ENCODE data around the gene HSD17B11.

The HSD17B11 gene

GRCh38 chr4:87363552-87363951, 27.4 kb downstream of the HSD17B11 start:
- no CpG with 5 or more reads among the region's 2 CpGs for WGBS (ENCODE audit: extremely low coverage, insufficient coverage, insufficient read length)

GRCh38 chr4:87360338-87360935, 30.6 kb downstream of the HSD17B11 start:
- Histone ChIP-seq H4K91ac (ENCODE audit: low read depth, low read length) (no peak overlapping the region), H4K12ac (ENCODE audit: low read depth, low read length) (no peak overlapping the region), H3K9me3 (ENCODE audit: insufficient read depth, low read depth, low read length) (no peaks in the 10 kb centered on the region), H3K4me1 (ENCODE audit: control insufficient read depth in 1 of 2, insufficient read depth in 2 of 2, low read length in 2 of 2) (peaks cover 0 to 4% of the 10 kb centered on the region in 2 experiments), H3K36me3 (ENCODE audit: control insufficient read depth in 1 of 2, insufficient read depth in 2 of 2, low read length in 2 of 2) (peaks cover 4% of the 10 kb centered on the region in 2 experiments), H3K4me3 (ENCODE audit: low read depth, low read length) (no peak overlapping the region), H3K4me2 (ENCODE audit: low read length) (no peak overlapping the region), H4K8ac (ENCODE audit: low read depth, low read length) (no peak overlapping the region), H3K9ac (ENCODE audit: low read length) (no peak overlapping the region), H3K23ac (ENCODE audit: low read length) (no peak overlapping the region), H2BK5ac (ENCODE audit: low read depth, low read length, poor library complexity) (no peak overlapping the region), H3K14ac (ENCODE audit: low read length) (no peak overlapping the region), H3K4ac (ENCODE audit: low read depth, low read length) (no peak overlapping the region), H3K27me3 (ENCODE audit: insufficient read depth, low read length) (no peaks in the 10 kb centered on the region), H3K18ac (ENCODE audit: low read length) (no peak overlapping the region), H3K27ac (ENCODE audit: low read depth, low read length) (peak overlapping the region; percentile 71), H3K79me2 (ENCODE audit: control insufficient read depth, insufficient read depth, low read length, poor library complexity) (no peaks in the 10 kb centered on the region), H3K79me1 (ENCODE audit: low read length) (peaks cover 8% of the 10 kb centered on the region), H2BK12ac (ENCODE audit: low read length) (no peak overlapping the region), H2AFZ (ENCODE audit: insufficient read depth, low read length, poor library complexity) (no peak overlapping the region), H2AK5ac (ENCODE audit: low read length) (no peak overlapping the region), H2BK120ac (ENCODE audit: insufficient read depth, low read length, poor library complexity) (no peak overlapping the region)
- WGBS (ENCODE audit: extremely low coverage, insufficient coverage, insufficient read length) = no CpG with 5 or more reads among the region's 7 CpGs
- peak; percentile 71 to 95 for DNase-seq

More at GRCh38 chr4:87363552-87363951, 27.4 kb downstream of the HSD17B11 start:
- H3K4me3 ChIP-seq (ENCODE audit: low read depth, low read length) = no peak overlapping the region
- H3K14ac ChIP-seq (ENCODE audit: low read length) = no peak overlapping the region
- H2AFZ ChIP-seq (ENCODE audit: insufficient read depth, low read length, poor library complexity) = no peak overlapping the region
- H4K91ac ChIP-seq (ENCODE audit: low read depth, low read length) = no peak overlapping the region
- H3K27ac ChIP-seq (ENCODE audit: low read depth, low read length) = no peak overlapping the region
- H3K9ac ChIP-seq (ENCODE audit: low read length) = no peak overlapping the region
- no peak overlapping the region for H2AK5ac ChIP-seq (ENCODE audit: low read length)
- no peak overlapping the region for H3K4ac ChIP-seq (ENCODE audit: low read depth, low read length)
- no peak overlapping the region for H2BK5ac ChIP-seq (ENCODE audit: low read depth, low read length, poor library complexity)
- H4K12ac ChIP-seq (ENCODE audit: low read depth, low read length) = no peak overlapping the region
- H3K9me3 ChIP-seq (ENCODE audit: insufficient read depth, low read depth, low read length) = no peaks in the 10 kb centered on the region
- no peak overlapping the region for H3K18ac ChIP-seq (ENCODE audit: low read length)
- no peaks in the 10 kb centered on the region for H3K79me2 ChIP-seq (ENCODE audit: control insufficient read depth, insufficient read depth, low read length, poor library complexity)
- peaks cover 2 to 6% of the 10 kb centered on the region in 2 experiments for H3K4me1 ChIP-seq (ENCODE audit: control insufficient read depth in 1 of 2, insufficient read depth in 2 of 2, low read length in 2 of 2)
- DNase-seq = no peak
- no peak overlapping the region for H3K23ac ChIP-seq (ENCODE audit: low read length)
- no peaks in the 10 kb centered on the region for H3K27me3 ChIP-seq (ENCODE audit: insufficient read depth, low read length)
- H2BK12ac ChIP-seq (ENCODE audit: low read length) = no peak overlapping the region
- no peak overlapping the region for H3K4me2 ChIP-seq (ENCODE audit: low read length)
- peaks cover 14% of the 10 kb centered on the region for H3K79me1 ChIP-seq (ENCODE audit: low read length)
- no peak overlapping the region for H2BK120ac ChIP-seq (ENCODE audit: insufficient read depth, low read length, poor library complexity)
- H3K36me3 ChIP-seq (ENCODE audit: control insufficient read depth in 1 of 2, insufficient read depth in 2 of 2, low read length in 2 of 2) = peaks cover 2 to 4% of the 10 kb centered on the region in 2 experiments
- no peak overlapping the region for H4K8ac ChIP-seq (ENCODE audit: low read depth, low read length)

- no peak overlapping the region for H3K18ac ChIP-seq (ENCODE audit: low read length)
- H4K91ac ChIP-seq (ENCODE audit: low read depth, low read length) = no peak overlapping the region
- no peak overlapping the region for H3K27ac ChIP-seq (ENCODE audit: low read depth, low read length)
- peaks cover 0 to 2% of the 10 kb centered on the region in 2 experiments for H3K4me1 ChIP-seq (ENCODE audit: control insufficient read depth in 1 of 2, insufficient read depth in 2 of 2, low read length in 2 of 2)
- H2AK5ac ChIP-seq (ENCODE audit: low read length) = peak overlapping the region; percentile 29
- no peaks in the 10 kb centered on the region for H3K9me3 ChIP-seq (ENCODE audit: insufficient read depth, low read depth, low read length)
- H3K4me2 ChIP-seq (ENCODE audit: low read length) = no peak overlapping the region
- no CpG with 5 or more reads among the region's 4 CpGs for WGBS (ENCODE audit: extremely low coverage, insufficient coverage, insufficient read length)
- H3K4ac ChIP-seq (ENCODE audit: low read depth, low read length) = no peak overlapping the region
- no peaks in the 10 kb centered on the region for H3K27me3 ChIP-seq (ENCODE audit: insufficient read depth, low read length)
- H2AFZ ChIP-seq (ENCODE audit: insufficient read depth, low read length, poor library complexity) = no peak overlapping the region
- no peak overlapping the region for H3K14ac ChIP-seq (ENCODE audit: low read length)
- H3K4me3 ChIP-seq (ENCODE audit: low read depth, low read length) = no peak overlapping the region
- no peaks in the 10 kb centered on the region for H3K79me2 ChIP-seq (ENCODE audit: control insufficient read depth, insufficient read depth, low read length, poor library complexity)
- no peak overlapping the region for H3K23ac ChIP-seq (ENCODE audit: low read length)
- peaks cover 2 to 3% of the 10 kb centered on the region in 2 experiments for H3K36me3 ChIP-seq (ENCODE audit: control insufficient read depth in 1 of 2, insufficient read depth in 2 of 2, low read length in 2 of 2)
- no peak for DNase-seq
- H4K12ac ChIP-seq (ENCODE audit: low read depth, low read length) = no peak overlapping the region
- peaks cover 4% of the 10 kb centered on the region for H3K79me1 ChIP-seq (ENCODE audit: low read length)
- peak overlapping the region; percentile 33 for H2BK5ac ChIP-seq (ENCODE audit: low read depth, low read length, poor library complexity)
- no peak overlapping the region for H3K9ac ChIP-seq (ENCODE audit: low read length)
- H4K8ac ChIP-seq (ENCODE audit: low read depth, low read length) = no peak overlapping the region
- H2BK120ac ChIP-seq (ENCODE audit: insufficient read depth, low read length, poor library complexity) = peak overlapping the region; percentile 46
- H2BK12ac ChIP-seq (ENCODE audit: low read length) = peak overlapping the region; percentile 65
Measured at GRCh38 chr4:87359258-87359657, 31.7 kb downstream of the HSD17B11 start.

GRCh38 chr4:87356832-87357526, 34.0 kb downstream of the HSD17B11 start:
- no peak overlapping the region for H3K9ac ChIP-seq (ENCODE audit: low read length)
- no peak overlapping the region for H3K4me3 ChIP-seq (ENCODE audit: low read depth, low read length)
- peak; percentile 38 to 71 for DNase-seq
- no peak overlapping the region for H3K23ac ChIP-seq (ENCODE audit: low read length)
- H3K9me3 ChIP-seq (ENCODE audit: insufficient read depth, low read depth, low read length) = no peaks in the 10 kb centered on the region
- H4K12ac ChIP-seq (ENCODE audit: low read depth, low read length) = no peak overlapping the region
- no peak overlapping the region for H2BK5ac ChIP-seq (ENCODE audit: low read depth, low read length, poor library complexity)
- no peak overlapping the region for H3K14ac ChIP-seq (ENCODE audit: low read length)
- H4K8ac ChIP-seq (ENCODE audit: low read depth, low read length) = no peak overlapping the region
- H3K4me2 ChIP-seq (ENCODE audit: low read length) = no peak overlapping the region
- H3K4me1 ChIP-seq (ENCODE audit: control insufficient read depth in 1 of 2, insufficient read depth in 2 of 2, low read length in 2 of 2) = no peaks in the 10 kb centered on the region
- peak overlapping the region; percentile 54 for H2AFZ ChIP-seq (ENCODE audit: insufficient read depth, low read length, poor library complexity)
- no peaks in the 10 kb centered on the region for H3K79me2 ChIP-seq (ENCODE audit: control insufficient read depth, insufficient read depth, low read length, poor library complexity)
- peaks cover 2% of the 10 kb centered on the region in 2 experiments for H3K36me3 ChIP-seq (ENCODE audit: control insufficient read depth in 1 of 2, insufficient read depth in 2 of 2, low read length in 2 of 2)
- no peak overlapping the region for H2BK12ac ChIP-seq (ENCODE audit: low read length)
- WGBS (ENCODE audit: extremely low coverage, insufficient coverage, insufficient read length) = no CpG with 5 or more reads among the region's 2 CpGs
- no peak overlapping the region for H4K91ac ChIP-seq (ENCODE audit: low read depth, low read length)
- H3K18ac ChIP-seq (ENCODE audit: low read length) = no peak overlapping the region
- no peak overlapping the region for H2BK120ac ChIP-seq (ENCODE audit: insufficient read depth, low read length, poor library complexity)
- no peaks in the 10 kb centered on the region for H3K79me1 ChIP-seq (ENCODE audit: low read length)
- no peak overlapping the region for H3K27ac ChIP-seq (ENCODE audit: low read depth, low read length)
- H3K27me3 ChIP-seq (ENCODE audit: insufficient read depth, low read length) = no peaks in the 10 kb centered on the region
- no peak overlapping the region for H2AK5ac ChIP-seq (ENCODE audit: low read length)
- H3K4ac ChIP-seq (ENCODE audit: low read depth, low read length) = no peak overlapping the region

Measured in trophoblast cell (in vitro differentiated cells and primary cell).